Umbilical cord (tissue), 2 donors: ENCODE data around the gene CFAP45. TPM values are rescaled to one million over a fixed set of nuclear protein-coding genes. Genes with fewer than 3 reads are reported as not detected.
A peak's percentile ranks its signal among the peaks of the same experiment; 100 is the strongest.

ENCODE experiments used
- DNase-seq: peaks from one replicate; pipeline ENCODE4 v3.0.0-alpha.2; 2015; ENCODE audit warnings: low spot score
- total RNA-seq: library from RNA; depleted of rRNA; stranded (reverse); fragments of >200 nt; gene quantifications from one replicate; pipeline ENCODE4 v1.2.3, GENCODE V29; 2014; ENCODE audit warnings: low replicate concordance; ENCODE audit not compliant: insufficient read depth

CFAP45 gene
- total RNA-seq, 1 donor from 2014 or later, result 13.2 TPM

DNA sequence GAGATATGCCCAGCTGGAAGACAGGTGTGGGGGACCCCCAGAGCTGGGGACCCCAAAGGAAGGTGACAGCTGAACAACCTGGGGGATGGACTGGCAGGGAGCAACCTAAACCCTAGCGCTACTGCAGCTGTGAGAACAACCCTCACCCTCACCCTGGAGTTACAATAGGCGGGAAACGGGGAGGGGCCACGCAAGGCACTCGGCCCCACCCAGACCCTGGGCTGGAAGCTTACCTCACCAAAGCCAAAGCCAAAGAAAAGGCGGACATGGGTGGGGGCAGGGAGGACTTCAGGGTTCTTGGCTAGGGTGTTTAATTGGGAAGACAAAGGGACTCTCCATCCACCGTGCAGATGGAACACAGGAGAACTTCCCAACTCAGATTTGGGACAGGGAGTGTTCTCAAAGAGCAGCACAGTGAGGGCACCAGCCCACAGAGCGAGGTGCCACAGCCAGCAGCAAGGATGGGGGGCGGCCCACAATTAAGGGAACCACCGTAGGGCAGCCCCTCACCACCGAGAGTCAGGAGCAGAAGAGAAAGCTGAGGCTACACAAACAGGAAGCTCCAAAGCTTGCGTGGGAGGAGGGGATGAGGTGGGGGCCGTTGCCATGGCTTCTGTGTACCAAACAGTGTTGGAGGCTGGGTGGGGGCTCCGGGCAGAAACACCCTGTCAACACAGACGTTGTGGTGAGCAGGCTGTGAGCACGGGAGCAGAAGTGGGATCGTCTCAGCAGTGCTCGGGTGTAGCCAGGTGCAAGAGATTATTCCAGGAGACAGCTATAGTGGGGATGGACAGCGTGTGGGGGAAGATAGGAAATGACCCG is 23.4 kb upstream of the CFAP45 start:
- DNase-seq, result peak; percentile 86

DNA sequence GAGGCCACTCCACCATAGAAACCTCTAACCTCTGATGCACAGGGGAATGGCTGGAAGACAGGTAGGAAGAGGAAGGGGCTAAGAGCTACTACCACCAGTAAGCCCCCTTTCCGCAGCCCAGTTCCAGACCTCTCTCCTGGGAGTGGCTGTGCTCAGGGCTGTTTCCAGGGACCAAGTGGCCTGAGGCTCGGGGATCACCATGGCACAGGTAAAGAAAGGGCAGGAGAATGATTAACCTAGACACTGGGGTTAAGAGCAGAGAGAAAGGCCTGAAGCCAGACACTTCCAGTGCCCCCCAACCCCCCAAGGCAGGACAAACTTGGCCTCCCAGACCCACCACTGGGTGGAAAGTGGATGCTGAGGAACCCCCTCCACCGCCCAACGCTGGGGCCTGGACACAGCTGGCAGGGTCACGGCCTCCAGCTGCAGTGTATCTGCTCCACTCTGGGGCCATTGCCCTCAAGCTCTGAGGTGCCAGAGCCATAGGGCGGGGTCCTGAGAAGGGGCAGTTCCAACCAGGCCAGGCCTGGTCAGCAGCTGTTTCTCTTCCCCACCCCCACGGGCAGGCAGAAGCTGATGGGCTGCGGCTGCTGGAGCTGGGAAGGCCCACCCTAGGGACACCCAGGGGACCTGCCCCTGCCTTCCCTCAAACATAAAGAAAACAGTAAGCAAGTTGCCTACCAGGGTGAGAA is 22.7 kb upstream of the CFAP45 start:
- no peak for DNase-seq

DNA sequence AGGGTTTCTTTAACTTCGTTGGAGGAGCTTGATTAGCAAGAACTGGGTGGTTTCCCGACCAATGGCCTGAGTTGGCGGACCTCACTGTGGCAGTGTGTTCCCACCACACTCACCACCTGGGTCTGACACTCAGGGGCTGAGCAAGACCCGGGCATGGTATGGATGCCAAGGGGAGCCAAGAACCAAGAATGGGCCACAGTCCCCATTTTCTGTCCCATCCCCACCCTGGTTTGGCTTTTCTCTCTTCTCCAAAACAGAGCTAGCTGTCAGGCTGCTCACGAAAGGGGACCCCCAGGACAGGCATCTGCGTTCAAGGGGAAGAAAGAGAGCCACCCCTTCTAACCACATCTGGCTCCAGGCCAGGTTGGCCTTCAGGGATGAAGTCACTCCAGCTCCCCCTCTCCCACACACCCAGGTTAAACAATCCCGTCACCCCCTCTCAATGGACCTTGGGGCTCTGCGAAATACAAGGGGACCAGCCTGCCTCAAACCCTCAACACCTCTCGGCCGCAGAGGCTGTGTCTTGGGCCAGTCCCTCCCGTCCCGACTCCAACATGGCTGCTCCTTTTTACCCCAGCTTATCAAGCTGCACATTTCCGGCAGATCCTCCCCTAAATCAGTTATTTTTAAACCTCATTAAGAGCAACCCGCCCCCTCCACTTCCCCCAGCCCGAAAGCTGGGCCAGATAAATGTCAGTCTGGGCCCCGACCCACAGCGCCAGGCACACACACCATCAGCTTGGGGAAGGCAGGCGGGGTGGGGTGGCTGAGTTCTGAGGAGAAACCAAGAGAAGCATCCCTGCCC is 21.9 kb upstream of the CFAP45 start:
- DNase-seq, result no peak

DNA sequence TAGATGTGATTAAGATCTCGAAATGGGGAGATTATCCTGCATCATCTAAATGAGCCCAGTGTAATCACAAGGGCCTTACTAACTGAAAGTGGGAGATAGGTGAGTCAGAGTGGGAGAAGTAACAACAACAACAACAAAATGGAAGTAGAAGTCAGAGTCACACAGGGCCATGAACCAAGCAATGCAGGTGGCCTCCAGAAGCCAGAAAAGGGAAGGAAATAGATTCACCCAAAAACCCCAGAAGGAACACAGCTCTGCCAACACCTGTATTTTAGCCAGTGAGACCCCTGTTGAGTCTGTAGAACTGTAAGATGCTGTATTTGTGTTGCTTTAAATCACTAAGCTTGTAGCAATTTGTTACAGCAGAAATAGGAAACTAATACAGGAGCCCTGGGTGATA is 21.3 kb upstream of the CFAP45 start:
- no peak for DNase-seq

DNA sequence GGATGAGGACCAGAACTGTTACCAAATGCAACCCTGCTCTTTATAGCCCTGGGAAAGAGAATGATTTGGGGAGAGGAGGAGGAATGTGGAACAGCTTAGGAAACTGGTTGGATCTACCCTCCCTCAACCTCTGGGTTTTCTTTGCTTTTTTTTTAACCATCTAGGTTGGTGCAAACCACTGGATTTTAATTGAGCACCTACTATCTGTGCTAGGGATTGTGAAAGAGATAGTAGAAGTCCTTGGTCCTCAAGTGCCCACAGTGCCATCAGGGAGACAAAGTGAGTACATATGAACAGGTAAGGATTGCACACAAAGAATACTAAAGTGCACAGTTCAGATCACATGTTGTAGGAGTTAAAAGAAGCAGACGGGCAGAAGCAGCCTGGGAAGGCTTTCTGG is 20.7 kb upstream of the CFAP45 start:
- DNase-seq, result no peak

DNA sequence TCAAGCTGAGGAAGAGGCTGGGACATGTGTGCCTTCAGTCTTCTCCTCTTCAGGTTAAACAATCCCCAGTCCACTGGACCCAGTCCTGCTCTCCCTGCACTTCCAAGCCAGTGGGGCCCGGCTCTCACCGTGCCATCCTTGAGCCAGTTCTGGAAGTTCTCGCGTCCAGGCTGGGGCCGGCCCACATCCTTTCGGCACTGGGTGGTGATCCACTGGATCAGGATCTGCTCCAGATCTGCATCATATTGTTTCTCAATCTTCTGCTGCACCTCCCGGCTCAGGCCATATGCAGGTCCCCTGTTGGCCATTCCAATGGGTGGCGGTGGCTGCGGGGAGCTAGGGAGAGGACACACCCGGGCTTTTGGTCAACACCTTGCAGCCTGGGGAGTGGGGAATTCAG is 20.2 kb upstream of the CFAP45 start:
- no peak for DNase-seq

DNA sequence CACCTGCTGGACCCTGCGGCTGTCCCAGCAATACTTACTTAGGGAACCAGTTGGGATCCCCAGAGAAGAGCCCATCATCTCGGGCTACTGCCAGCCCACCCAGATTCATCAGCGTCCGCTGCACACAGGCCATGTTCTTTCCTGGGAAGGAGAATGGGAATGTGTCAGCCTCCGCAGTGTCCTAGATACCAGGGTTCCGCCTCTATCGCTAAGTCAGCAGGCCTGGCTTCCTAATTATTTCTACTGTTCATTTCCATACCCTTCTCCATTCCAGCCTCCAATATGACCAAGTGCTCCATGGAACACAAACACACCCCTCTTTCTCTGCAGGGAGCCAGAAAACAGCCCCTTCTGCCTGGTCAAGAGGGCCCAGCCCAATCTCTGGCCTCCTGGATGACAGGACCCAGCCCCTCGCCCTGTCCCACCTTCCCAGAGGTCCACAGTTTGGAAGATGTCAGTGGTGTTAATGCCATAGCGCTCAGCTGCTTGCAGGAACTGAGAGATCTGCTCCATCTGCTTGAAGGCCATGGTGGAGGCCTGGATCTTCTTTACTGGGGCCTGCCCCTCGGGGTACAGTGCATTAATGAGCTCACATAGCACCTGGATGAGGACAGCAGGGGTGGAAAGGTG is 19.4 kb upstream of the CFAP45 start:
- DNase-seq, result no peak

DNA sequence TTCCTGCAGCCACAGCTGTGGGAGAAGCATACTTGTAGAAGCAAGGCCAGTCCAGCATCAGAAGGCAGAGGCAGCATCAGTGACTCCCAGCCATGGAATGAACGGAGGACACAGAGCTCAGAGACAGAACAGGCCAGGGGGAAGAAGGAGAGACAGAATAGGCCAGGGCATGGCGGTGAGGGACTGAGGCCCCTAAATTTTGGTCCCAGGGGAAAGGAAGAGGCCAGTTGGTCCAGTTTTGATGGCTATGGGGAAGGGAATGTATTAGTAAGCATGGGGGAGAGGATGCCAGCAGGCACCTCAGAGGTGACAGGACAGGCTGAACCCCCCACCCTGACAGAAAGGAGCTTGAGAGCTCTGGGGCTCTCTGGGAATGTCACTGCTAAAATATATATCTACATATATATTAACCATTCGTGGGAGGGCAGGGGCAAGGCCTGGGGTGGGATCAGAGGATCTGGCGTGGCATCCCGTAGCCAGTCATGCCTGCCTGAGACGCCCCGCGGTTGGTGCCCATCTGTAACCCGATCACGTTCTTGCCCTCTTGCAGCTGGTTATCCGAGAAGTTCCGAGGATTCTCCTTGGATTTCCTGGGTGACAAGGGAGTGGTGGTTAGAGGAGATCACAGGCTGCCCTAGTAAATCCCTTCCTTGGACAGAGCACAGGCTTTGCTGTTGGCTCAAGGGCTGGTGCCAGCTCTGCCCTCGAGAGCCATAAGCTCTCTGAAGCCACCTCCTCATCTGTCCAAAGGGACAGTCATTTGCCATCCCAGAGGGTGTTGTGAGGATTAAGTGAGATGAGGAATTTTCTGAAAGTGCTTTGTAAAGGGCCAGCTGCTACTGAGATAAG is 18.6 kb upstream of the CFAP45 start:
- DNase-seq, result no peak

DNA sequence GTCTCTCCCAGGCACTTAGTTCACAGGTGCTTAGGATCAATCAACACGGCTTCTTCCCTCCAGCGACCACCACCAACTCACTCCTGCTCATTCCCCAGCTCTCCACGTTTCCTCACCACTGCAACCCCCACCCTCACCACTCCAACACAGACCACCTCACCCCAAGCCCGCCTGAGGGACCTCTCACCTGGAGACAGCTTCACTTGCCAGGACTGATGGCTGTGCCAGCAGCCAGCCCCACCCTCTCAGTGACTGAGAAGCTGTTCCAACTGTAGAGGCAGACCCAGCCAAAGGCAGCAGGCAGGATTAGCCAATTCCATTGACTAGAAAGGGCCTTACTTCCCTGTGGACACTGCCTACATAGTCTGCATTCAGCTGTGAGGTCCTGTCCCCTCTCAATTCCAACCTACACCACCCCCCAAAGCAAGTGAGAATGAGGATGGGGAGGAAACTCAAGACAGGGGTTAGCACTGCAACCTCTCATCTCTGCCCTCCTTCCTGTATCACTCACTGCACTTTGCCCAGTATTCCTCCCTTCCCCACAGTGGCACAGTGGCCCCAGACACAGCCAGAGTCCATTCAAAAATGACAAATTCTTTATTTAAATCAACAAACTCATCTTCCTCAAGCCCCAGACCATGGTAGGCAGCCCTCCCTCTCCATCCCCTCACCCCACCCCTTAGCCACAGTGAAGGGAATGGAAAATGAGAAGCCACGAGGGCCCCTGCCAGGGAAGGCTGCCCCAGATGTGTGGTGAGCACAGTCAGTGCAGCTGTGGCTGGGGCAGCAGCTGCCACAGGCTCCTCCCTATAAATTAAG is 17.8 kb upstream of the CFAP45 start:
- DNase-seq, result no peak

DNA sequence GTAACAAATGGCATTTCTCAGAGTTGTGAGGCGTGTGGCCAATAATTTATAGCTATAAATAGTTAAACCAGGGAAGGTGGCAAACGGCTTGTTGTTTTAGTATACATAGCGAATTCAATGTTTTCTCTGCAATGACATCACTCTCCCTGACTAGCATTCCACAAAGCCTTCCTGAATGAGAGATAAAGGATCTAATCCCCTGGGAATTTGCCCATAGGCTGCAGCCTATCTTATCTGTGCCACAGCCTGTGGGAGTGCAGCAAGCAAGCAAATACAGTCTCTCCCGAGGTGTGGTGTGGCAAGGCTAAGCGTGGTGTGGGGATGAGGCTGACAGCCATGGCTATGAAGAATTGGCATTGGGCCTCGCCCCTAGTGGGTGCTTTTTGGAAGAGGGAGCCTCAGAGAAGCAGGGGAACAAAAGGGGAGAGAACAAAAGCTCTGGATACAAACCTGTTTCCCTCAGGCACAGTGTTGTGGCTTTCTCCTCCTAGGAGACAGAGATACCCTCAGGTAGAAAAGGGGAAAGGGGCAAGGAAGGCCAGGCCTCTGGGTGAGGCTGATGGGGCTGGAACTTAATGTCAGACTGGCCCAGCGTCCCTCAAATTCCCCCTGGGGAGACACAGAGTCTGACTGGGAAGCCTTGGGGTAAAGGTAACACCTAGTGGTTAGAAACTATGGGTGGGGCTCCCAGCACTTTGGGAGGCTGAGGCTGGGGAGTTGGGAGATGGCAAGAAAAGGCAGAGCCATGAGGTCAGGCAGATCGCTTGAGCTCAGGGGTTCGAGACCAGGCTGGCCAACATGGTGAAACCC is 16.5 kb upstream of the CFAP45 start:
- DNase-seq, result peak; percentile 95

DNA sequence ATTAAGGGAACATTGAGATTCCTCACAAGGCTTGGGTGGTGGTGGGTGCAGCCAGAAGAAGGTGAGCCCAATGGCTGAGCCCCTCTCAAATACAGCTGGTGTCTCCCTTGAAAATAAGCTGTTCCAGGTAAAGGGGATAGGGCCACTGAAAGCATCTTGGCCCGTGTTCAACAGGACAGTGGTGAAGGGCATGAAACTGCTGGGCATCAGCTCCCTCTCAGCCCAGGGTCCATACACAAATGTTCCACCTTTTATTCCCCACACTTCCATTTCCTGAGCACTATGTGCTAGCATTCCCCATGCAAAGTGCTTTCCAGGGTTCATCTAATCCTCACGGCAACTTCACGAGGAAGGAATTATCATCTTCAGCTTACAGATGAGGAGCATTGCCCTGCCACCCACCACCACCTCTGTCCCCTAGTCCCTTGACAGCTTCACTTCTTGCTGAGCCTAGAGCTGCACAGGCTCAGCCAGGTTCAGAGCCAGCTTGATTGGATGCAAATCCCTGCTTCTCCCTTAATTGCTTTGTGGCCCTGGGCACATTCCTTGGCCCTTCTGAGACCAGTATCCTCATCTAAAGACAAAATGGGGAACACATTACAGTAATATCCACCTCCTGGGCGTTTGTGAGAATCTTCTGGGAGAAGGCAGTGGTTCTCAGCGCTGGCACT is 15.7 kb upstream of the CFAP45 start:
- no peak for DNase-seq

DNA sequence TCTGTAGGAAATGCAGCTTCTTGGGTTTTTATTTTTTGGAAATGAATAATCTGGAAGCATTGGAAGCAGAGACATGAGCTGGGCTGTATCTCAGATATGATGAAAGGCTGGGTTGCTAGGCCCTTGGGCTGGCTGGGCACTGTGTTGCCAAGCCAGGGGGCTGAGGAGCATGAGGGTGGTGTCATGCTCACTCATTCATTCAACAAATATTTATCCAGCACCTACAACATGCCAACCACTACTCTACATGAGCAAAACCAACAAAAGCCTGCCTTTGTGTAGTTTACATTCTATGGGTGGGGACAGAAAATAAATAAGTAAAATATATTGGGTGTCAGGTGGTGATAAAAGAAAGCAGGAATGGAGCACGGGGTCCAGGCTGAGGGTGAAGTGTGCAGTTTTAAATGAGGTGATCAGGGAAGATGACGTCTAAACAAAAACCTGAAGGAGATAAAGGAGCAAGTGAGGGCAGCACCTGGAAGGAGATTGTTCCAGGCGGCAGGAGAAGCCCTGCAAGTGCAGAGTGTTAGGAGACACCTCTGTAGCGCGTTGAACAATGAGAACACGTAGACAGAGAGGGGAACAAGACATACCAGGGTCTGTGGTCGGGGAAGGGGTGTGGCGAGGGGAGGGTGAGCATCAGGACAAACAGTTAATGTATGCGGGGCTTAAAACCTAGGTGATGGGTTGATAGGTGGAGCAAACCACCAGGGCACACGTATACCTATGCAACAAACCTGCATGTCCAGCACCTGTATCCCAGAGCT is 14.5 kb upstream of the CFAP45 start:
- no peak for DNase-seq

DNA sequence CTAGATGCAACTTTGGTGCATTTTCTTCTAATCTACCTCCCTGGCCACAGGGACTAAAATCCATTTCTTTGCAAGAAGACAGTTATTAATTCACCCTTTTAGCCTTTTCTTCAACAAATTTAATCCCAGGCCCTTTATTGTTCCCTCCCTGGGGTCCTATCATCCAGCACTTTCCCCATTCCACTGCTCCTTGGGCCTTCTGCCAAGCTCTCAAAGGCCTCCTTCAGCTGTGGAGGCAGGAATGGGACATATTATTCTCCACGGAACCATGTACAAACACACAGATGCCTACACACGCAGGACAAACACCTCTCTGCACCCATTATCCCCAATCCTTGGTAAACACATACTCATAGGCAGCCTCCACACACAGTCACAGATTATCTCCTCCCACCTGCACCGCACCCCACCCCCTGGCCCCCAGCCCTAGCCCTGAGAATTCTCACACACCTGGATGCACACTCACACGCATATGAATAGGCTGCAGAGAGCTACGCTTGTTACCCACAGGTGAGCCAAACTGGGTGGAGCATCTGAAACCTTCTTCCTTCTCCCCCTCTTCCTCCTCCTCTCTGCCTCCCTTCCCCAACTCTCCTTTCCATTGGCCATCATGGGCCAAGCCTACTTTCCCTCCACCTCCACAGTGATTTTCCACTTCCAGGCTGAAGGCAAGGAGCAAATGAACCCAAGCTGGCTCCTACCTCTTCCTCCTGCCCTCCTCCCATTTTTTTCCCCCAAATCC is 13.7 kb upstream of the CFAP45 start:
- DNase-seq, result no peak

DNA sequence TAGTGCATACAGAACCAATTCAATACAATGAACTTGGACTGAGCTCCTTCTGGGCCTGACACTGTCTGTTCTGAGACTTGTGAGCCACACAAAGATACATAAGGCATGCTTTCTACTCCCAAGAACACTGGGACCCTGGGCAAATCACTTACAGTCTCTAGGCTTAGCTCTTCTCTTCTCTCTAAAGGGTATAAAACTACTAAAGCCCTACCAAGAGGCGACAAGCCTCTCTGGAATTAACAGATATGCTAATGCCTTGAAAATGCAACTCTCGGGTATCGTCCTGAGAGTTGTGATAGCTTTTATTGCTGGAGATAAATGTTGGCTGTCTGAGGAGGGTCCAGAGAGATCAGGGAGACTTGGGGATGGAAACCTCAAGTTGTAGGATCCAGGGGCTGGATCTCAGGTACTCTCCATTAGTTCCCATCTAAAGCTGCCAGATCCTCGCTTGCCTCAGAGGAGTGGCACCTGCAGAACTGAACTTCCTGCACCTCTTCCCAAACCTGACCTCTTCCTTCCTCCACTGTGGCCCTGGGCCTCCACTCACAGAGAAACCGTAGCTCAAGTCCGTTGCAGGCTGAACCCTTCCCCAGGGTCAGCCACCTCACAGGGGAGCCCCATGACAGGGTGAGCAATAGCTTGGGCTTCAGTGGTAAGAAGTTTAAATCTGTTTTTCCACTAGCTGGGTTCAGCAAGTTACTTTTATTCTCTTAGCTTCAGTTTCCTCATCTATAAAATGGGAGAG is 11.5 kb upstream of the CFAP45 start:
- DNase-seq, result no peak

DNA sequence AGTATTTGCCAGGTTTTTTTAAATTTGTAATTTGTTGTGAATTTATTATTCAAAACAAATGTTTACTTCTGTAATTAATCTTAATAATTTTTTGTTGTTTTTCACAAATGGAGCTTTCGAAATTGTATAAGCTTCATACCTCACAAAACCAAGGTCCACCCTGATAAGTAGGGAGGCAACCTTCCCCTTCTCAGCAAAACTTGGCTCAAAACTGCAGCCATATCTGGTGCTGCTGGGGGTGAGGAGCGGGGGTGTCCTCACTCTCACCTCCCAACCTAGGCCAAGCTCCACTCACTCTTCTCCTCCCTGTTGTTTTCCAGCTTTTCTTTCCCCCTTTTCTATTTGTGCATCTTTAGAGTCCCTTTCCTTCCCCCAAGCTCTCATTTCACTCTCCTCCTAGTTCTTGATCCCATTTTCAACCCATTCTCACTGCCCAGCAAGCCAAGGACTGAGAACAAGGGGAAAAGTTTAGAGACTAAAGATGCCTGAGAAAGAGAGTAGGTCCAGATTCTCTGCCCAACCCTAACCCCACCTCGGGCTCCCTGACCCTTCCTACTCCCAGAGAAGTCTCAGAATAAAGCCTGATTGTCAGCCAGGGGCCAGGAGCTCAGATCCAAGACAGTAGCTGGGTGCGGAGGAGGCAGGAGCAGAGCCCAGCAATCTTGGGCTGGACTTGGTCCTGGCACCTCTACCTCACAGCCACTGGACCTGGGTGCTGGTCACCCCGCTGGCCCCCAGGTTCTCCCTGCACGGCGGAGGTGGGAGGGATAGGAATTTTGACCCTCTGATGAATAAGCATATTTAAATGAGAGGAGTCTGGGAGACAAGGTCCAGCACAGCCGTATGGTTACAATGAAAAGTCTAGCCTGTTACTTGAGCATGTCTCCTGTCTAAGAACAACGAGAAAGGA is 8.3 kb upstream of the CFAP45 start:
- DNase-seq, result no peak
